Kidney epithelial cell (primary cell): ENCODE measurements around the gene PARN. TPM values are rescaled to one million over a fixed set of nuclear protein-coding genes. Genes with fewer than 3 reads are reported as not detected.

Source experiments
- DNase-seq: peaks from one replicate; pipeline ENCODE4 v3.0.0-alpha.2; 2010; ENCODE audit warnings: low read depth
- H3K27me3 ChIP-seq: 2 replicates; pipeline ENCODE4 v1.6.0; 2011; ENCODE audit warnings: low read length; ENCODE audit not compliant: control insufficient read depth, insufficient read depth
- H3K36me3 ChIP-seq: 2 replicates; pipeline ENCODE4 v1.5.1; 2011; ENCODE audit warnings: low read length; ENCODE audit not compliant: control insufficient read depth, insufficient read depth
- H3K4me3 ChIP-seq: 2 replicates; pipeline ENCODE4 v1.5.1; 2011; ENCODE audit warnings: low read depth, mild to moderate bottlenecking, control low read depth, low read length
- CTCF ChIP-seq: IDR thresholded peaks from 2 replicates; pipeline ENCODE4 v1.5.1; 2011; ENCODE audit warnings: mild to moderate bottlenecking, moderate library complexity, low read length, control low read depth, inconsistent platforms; ENCODE audit not compliant: insufficient read depth, poor library complexity, severe bottlenecking
- total RNA-seq: library from RNA; depleted of rRNA; stranded (reverse); fragments of >200 nt; gene quantifications from 2 replicates; pipeline ENCODE4 v1.2.3, GENCODE V29; 2015

The PARN gene
- total RNA-seq, 1 donor from 2014 or later: 28.0 TPM

- Histone ChIP-seq H3K27me3 (no peaks in the 10 kb centered on the region), H3K4me3 (no peak overlapping the region), H3K36me3 (no peaks in the 10 kb centered on the region)
- TF ChIP-seq CTCF: no peak
- DNase-seq: no peak
These were observed 11.5 kb downstream of the PARN start for GRCh38 chr16:14618566-14618965.

DNA sequence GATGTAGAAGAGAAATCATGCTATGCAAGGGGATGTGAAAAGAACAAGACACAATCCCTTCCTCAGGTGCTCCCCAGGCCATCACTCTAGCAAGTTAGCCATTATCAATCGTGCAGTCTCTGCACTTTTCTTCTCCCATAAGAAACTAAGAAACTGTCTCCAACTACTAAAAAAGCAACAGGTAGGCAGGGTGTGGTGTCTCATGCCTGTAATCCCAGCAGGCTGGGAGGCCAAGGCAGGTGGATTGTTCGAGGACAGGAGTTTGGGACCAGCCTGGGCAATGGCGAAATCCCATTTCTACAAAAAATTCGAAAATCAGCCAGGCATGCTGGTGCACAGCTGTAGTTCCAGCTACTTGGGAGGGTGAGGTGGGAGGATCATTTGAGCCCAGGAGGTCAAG, 13.8 kb downstream of the PARN start:
- no peaks in the 10 kb centered on the region for H3K36me3 ChIP-seq
- H3K27me3 ChIP-seq: no peaks in the 10 kb centered on the region
- H3K4me3 ChIP-seq: no peak overlapping the region
- TF ChIP-seq CTCF: no peak
- DNase-seq: no peak

DNA sequence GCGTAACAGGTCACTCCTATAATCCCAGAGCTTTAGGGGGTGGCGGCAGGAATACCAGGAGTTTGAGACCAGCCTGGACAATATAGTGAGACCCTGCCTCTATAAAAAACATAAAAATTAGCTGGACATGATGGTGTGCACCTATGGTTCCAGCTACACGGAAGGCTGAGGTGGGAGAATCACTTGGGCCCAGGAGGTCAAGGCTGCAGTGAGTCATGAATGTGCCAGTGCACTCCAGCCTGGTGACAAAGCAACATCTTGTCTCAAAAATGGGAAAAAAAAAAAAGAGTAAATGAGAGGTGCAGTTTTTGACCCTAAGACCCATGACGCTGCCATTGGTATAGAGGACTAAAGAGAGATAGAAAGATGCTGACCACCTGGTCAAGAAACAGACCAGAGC, 16.1 kb downstream of the PARN start:
- no peak for TF ChIP-seq CTCF
- H3K27me3 ChIP-seq: no peaks in the 10 kb centered on the region
- H3K36me3 ChIP-seq: no peaks in the 10 kb centered on the region
- H3K4me3 ChIP-seq: no peak overlapping the region
- no peak for DNase-seq

DNA sequence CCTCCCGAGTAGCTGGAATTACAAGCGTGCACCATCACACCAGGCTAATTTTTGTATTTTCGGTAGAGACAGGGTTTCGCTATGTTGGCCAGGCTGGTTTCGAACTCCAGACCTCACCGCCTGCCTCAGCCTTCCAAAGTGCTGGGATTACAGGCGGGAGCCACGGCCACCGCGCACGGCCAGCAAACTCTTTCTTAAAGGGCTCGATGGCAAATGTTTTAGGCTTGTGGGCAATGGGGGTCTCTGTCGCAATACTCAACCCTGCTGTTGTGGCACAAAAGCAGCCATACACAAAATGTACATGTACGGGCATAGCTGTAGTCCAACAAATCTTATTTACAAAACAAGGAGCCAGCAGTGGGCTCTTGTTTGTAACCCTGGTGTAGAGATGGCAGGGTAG, 18.4 kb downstream of the PARN start:
- H3K27me3 ChIP-seq: no peaks in the 10 kb centered on the region
- DNase-seq: no peak
- H3K4me3 ChIP-seq: no peak overlapping the region
- peaks cover 2% of the 10 kb centered on the region for H3K36me3 ChIP-seq
- no peak for TF ChIP-seq CTCF

- no peaks in the 10 kb centered on the region for H3K27me3 ChIP-seq
- no peak for TF ChIP-seq CTCF
- DNase-seq: no peak
These were observed 20.3 kb downstream of the PARN start for GRCh38 chr16:14609716-14610115.

GRCh38 chr16:14608604-14609003, 21.5 kb downstream of the PARN start:
- Histone ChIP-seq H3K4me3 (no peak overlapping the region), H3K27me3 (no peaks in the 10 kb centered on the region), H3K36me3 (peaks cover 2% of the 10 kb centered on the region)
- DNase-seq: no peak
- no peak for TF ChIP-seq CTCF

More at GRCh38 chr16:14609716-14610115, 20.3 kb downstream of the PARN start:
- H3K36me3 ChIP-seq: peaks cover 2% of the 10 kb centered on the region
- no peak overlapping the region for H3K4me3 ChIP-seq
